HG02870 (cell line): Measurements from ENCODE around the gene MYCBPAP.

ENCODE experiments used
- ATAC-seq: cut with Tn5 transposase; IDR thresholded peaks from one replicate; pipeline ENCODE4 v1.9.1; 2021; ENCODE audit warnings: mild to moderate bottlenecking, moderate library complexity; ENCODE audit not compliant: unreplicated experiment

The MYCBPAP gene

DNA sequence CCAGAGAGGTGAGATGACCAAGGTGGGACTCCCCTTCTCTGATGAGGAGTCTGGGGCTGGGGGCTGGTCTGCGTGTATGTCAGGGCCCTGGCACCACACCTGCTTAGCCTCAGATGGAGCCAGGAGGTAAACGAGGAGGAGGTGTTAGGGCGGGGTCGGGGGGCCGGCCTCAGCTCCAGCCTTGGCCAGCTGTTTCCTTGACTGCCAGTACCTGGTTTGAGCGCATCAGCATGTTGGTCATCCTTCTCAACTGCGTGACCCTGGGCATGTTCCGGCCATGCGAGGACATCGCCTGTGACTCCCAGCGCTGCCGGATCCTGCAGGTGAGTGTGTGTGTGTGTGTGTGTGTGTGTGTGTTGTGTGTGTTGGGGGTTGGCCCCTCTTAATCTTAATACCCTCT is 60.4 kb downstream of the MYCBPAP start:
- ATAC-seq, result no peak

GRCh38 chr17:50569592-50569991 is 61.4 kb downstream of the MYCBPAP start:
- ATAC-seq, result no peak

DNA sequence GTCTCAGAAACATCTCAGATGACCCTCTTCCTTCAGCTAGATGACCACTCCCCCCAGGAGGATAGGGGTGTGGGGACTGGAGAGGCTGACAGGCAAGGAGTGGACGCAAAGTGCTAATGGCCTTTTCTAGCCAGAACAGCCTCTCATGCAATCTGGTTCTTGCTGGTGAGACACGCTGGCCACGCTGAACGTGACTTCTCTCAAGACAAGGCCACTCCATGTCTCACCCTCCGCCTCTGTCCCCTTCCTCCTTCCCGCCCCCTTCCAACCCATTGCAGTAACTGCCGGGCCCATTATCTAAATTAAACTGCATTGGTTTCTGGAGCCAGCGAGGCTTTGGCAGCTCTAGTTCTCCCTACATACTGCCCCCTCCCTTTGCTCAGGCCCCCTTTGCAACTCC is 61.8 kb downstream of the MYCBPAP start:
- ATAC-seq, result no peak

DNA sequence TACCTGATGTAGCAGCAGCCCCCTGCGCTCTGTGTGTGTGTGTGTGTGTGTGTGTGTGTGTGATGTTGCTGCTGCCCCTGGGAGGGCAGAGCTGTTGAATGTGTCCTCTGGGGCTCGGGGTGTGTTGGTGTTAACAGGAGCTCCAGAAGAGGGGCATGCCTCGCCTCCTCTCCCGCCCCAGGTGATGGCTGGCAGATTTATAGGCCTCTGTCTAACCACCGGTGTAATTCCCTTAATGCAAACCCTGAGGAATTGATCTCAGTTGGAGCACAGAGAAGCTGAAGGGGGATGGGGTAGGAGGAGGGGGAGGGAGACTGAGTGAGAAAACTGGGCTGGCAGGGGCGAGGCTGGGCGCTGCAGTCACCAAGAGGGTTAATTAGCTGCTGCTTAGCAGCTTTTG is 62.3 kb downstream of the MYCBPAP start:
- ATAC-seq, result no peak

GRCh38 chr17:50571681-50572080 is 63.4 kb downstream of the MYCBPAP start:
- no peak for ATAC-seq

GRCh38 chr17:50572541-50572940 is 64.3 kb downstream of the MYCBPAP start:
- ATAC-seq, result no peak

DNA sequence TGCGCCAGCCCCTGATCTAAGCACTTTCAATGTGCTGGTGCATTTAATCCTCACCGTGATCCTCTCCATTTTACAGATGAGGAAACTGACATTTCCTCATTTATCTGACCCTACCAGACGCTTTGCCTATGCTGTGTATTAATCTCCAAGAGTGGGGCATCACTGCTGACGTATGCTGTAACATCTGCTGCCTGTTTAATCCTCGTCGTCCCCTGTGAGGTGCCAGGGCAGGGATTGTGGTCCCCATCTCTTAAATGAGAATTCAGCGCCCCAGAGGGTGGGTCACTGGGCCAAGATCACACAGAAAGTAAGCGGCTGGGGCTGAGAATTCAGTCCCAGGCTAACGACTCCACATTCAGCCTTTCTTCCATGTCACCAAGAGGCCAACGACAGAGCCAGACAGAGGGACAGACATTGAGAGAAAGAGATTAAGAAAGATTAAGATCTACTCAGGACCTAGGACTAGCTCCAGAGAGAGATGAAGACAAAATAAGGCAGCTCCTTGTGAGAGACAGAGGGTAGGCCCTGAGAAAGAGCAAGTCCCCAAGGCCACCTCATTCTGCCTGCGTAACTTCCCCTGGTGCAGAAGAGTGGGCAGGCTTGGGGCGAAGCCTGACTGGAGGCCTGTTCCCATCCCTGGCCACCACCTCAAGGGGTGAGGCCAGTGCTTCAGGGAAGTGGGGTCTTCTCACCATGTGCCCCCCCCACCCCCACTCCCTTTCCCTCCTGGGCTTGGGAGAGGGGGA is 65.8 kb downstream of the MYCBPAP start:
- ATAC-seq, result no peak

GRCh38 chr17:50575581-50576210 is 67.5 kb downstream of the MYCBPAP start:
- no peak for ATAC-seq

GRCh38 chr17:50576864-50577263 is 68.6 kb downstream of the MYCBPAP start:
- no peak for ATAC-seq

DNA sequence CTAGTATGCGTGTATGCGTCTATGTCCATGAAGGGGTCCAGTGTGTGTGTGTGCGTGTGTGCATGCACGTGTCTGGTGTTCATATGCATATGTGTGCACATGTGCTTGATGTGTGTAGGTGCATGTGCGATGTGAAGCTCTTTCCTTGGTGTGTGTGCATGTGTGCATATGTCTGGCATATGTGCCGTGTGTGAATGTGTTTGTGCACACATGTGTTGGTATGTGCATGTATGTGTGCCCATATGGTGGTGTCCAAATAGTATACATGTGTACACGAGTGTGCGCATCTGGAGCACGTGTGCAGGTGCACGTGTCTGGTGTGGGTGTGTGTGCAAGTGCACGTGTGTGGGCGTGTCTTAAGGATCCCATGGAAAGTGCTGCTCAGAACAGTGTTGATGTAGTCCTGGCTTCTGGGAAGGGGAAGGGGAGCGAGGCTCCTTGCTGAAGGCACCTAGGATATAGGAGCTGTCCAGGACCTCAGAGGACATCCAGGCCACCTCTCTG is 69.3 kb downstream of the MYCBPAP start:
- no peak for ATAC-seq

GRCh38 chr17:50578173-50578572 is 69.9 kb downstream of the MYCBPAP start:
- ATAC-seq, result no peak

DNA sequence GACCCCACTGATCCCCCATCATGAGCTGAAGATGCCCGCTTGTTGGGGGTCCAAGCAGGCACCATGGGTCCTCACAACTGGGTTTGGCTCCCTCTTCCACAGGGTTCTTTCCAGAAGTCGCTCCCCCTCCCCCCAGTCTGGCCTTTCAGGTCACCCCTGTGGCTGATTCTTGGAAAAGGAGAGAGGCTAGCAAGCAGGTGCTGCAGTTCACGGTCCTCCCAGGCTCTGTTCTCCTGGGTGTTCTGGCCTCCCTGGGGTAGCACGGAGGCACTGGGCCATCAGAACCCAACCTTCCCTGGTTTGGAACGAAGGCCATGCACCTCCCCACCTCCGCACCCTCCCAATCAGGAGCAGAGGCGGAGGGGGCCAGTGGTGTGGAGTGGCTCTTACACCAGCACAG is 71.2 kb downstream of the MYCBPAP start:
- no peak for ATAC-seq

- no peak for ATAC-seq
Measured at GRCh38 chr17:50580646-50581045, 72.4 kb downstream of the MYCBPAP start.
